RPMI7951 (cell line): ENCODE data around the gene CDK16. TPM values are rescaled to one million over a fixed set of nuclear protein-coding genes. Genes with fewer than 3 reads are reported as not detected.

Source experiments
- DNase-seq: peaks from one replicate; pipeline ENCODE4 v3.0.0-alpha.2; 2012; ENCODE audit warnings: low read depth
- total RNA-seq: library from RNA; depleted of rRNA; stranded (reverse); fragments of >200 nt; shearing (Covaris generic); gene quantifications from 2 replicates; pipeline ENCODE4 v1.2.3, GENCODE V29; 2014

Gene CDK16
- total RNA-seq, 1 experiment from 2014 or later = 179 TPM

- DNase-seq = no peak
Measured at GRCh38 chrX:47208108-47208507, 10.4 kb upstream of the CDK16 start.

GRCh38 chrX:47209508-47210238 is 8.8 kb upstream of the CDK16 start:
- DNase-seq = no peak

GRCh38 chrX:47210661-47211425 is 7.6 kb upstream of the CDK16 start:
- no peak for DNase-seq

- DNase-seq = no peak
Measured at GRCh38 chrX:47212381-47213293, 5.8 kb upstream of the CDK16 start.

- no peak for DNase-seq
Measured at GRCh38 chrX:47214435-47215077, 3.9 kb upstream of the CDK16 start.

GRCh38 chrX:47215291-47215900 is 3.1 kb upstream of the CDK16 start:
- DNase-seq = peak; percentile 59

- peak; percentile 73 for DNase-seq
Measured at GRCh38 chrX:47216393-47216925, 2.0 kb upstream of the CDK16 start.

- peak; percentile 96 for DNase-seq
Measured at GRCh38 chrX:47217121-47217851, 1.2 kb upstream of the CDK16 start.

GRCh38 chrX:47217852-47218279 is 615 bp upstream of the CDK16 start:
- DNase-seq = peak; percentile 99

- peak; percentile 21 for DNase-seq
Measured at GRCh38 chrX:47218920-47219815, 687 bp downstream of the CDK16 start.

GRCh38 chrX:47221756-47222155 is 3.3 kb downstream of the CDK16 start:
- no peak for DNase-seq

GRCh38 chrX:47222751-47223350 is 4.4 kb downstream of the CDK16 start:
- DNase-seq = no peak

- no peak for DNase-seq
Measured at GRCh38 chrX:47223476-47224250, 5.2 kb downstream of the CDK16 start.

GRCh38 chrX:47224266-47224895 is 5.9 kb downstream of the CDK16 start:
- no peak for DNase-seq

GRCh38 chrX:47224896-47225290 is 6.4 kb downstream of the CDK16 start:
- DNase-seq = no peak

- no peak for DNase-seq
Measured at GRCh38 chrX:47226071-47226470, 7.6 kb downstream of the CDK16 start.
